Aorta (tissue), 5 donors: ENCODE data around the gene AQP4. TPM values are rescaled to one million over a fixed set of nuclear protein-coding genes. Genes with fewer than 3 reads are reported as not detected.

ENCODE experiments used
- ATAC-seq: fragments of 200-7000 bp; cut with Tn5 transposase; one replicate; pipeline ENCODE4 v1.9.1; 2022; ENCODE audit warnings: moderate library complexity; ENCODE audit not compliant: low FRiP score
- DNase-seq, 2 donors: peaks; one replicate each; pipeline ENCODE4 v3.0.0-alpha.2; 2020
- H3K27ac ChIP-seq, 2 donors: one replicate each; pipeline ENCODE4 v1.5.1; 2013; ENCODE audit warnings: low read length in 2 of 2, mild to moderate bottlenecking in 2 of 2, moderate library complexity in 2 of 2, control low read depth in 1 of 2, inconsistent platforms in 1 of 2, low read depth in 1 of 2
- H3K27me3 ChIP-seq, 2 donors: one replicate each; pipeline ENCODE4 v1.6.1; 2013; ENCODE audit warnings: control low read depth in 1 of 2, low read length in 1 of 2, mild to moderate bottlenecking in 1 of 2, moderate library complexity in 1 of 2; ENCODE audit not compliant: insufficient read depth in 2 of 2, control insufficient read depth in 1 of 2
- H3K36me3 ChIP-seq, 2 donors: one replicate each; pipeline ENCODE4 v1.6.1; 2013; ENCODE audit warnings: control low read depth in 1 of 2, low read length in 1 of 2, mild to moderate bottlenecking in 1 of 2; ENCODE audit not compliant: insufficient read depth in 2 of 2, control insufficient read depth in 1 of 2
- H3K4me1 ChIP-seq, 2 donors: one replicate each; pipeline ENCODE4 v1.6.1; 2013; ENCODE audit warnings: low read length in 2 of 2, control low read depth in 1 of 2, mild to moderate bottlenecking in 1 of 2, moderate library complexity in 1 of 2; ENCODE audit not compliant: insufficient read depth in 2 of 2, control insufficient read depth in 1 of 2
- H3K4me3 ChIP-seq, 2 donors: one replicate each; pipeline ENCODE4 v1.5.1; 2013; ENCODE audit warnings: low read length in 2 of 2, control low read depth in 1 of 2, mild to moderate bottlenecking in 1 of 2
- H3K9me3 ChIP-seq: one replicate; pipeline ENCODE4 v1.6.1; 2013; ENCODE audit warnings: mild to moderate bottlenecking, low read length; ENCODE audit not compliant: control insufficient read depth
- WGBS, 2 donors: extraction: QIAGEN DNeasy Blood & Tissue Kit; methylation state at CpG; one replicate each; pipeline ENCODE4 v1.1.7; 2013; 5-methylcytosine and 5-hydroxymethylcytosine counted together
- intact Hi-C, 2 donors: fragments of 100-400 bp; cut with DNase I; formaldehyde crosslinking; loops; one replicate each; pipeline versions ENCODE4 v1.14.2 to v1.15.0; 2022
- polyA plus RNA-seq, 2 donors: library from polyadenylated mRNA; stranded (reverse); fragments of 200-250 nt; gene quantifications; one replicate each; pipeline ENCODE4 v1.2.3, GENCODE V29; 2013
- total RNA-seq, 2 donors: library from RNA; stranded (reverse); fragmentation: NEBNext Ultra II Directional; extraction: Animal tissue kit (Norgen Biotek cat#: 25700); gene quantifications; one replicate each; pipeline ENCODE4 v1.2.1, GENCODE V29; 2021
- donor health status: healthy with polysubstance abuse.
- donor health status: Bipolar disorder and iron deficiency.
- donor health status: DM: no; HTN: no; CAD: no.
- donor health status: DM: no; HTN: no; CAD: no.
- donor health status: DM: yes; HTN: yes; CAD: no.

AQP4 gene
- total and polyA plus RNA-seq, 4 donors = 0.28 to 0.30 TPM; not detected in 2

DNA sequence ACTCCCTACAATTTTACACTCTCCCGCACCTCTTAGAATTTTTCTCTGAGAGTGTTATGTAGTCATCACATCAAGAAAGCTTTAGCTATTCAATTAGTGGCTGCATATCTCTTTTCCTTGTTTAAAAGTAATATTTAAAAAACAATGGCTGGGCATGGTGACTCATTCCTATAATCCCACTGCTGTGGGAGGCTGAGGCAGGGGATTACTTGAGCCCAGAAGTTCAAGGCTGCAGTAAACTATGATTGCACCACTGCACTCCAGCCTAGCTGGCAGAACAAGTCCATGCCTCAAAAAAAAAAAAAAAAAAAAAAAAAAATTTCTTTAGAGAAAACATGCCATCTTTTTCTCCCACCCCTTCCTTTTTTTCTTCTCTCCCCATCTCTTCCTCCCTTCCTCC lies 44.3 kb downstream of the AQP4 start:
- WGBS, 2 donors = 93 to 94% methylated on average over 1 of the region's 1 CpG
- no peak for DNase-seq

DNA sequence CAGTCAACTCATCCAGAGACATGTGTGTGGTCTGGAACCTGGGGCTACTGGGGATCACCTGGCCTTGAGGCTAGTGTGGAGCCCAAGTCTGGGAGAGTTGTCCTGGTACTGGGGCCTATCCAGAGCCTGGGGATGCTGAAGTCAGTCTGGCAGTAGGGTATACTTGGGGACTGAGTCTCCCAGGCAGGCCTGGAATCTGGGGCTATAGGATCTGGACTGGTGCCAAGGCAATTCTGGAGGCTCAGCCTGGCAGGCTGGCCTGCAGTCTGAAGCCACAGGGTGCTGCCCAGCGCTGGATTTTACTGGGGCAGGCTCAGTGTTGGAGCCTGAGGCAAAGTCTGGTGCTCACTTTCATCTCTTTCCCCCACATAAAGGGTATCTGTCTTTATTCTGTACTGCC lies 46.5 kb downstream of the AQP4 start:
- H3K4me3 ChIP-seq = no peak overlapping the region
- H3K36me3 ChIP-seq = no peaks in the 10 kb centered on the region
- 93 to 100% methylated on average over 1 of the region's 1 CpG for WGBS, 2 donors
- no peaks in the 10 kb centered on the region for H3K9me3 ChIP-seq
- no peak overlapping the region for H3K27ac ChIP-seq
- H3K27me3 ChIP-seq = no peaks in the 10 kb centered on the region
- DNase-seq (no peak), ATAC-seq (no peak)
- peaks cover 0 to 1% of the 10 kb centered on the region in 2 donors for H3K4me1 ChIP-seq
- intact Hi-C loops = no loop called here

More for the DNA sequence above, 44.3 kb downstream of the AQP4 start:
- H3K4me3 ChIP-seq = no peak overlapping the region
- H3K36me3 ChIP-seq = no peaks in the 10 kb centered on the region
- H3K27me3 ChIP-seq = no peaks in the 10 kb centered on the region
- H3K9me3 ChIP-seq = no peaks in the 10 kb centered on the region
- ATAC-seq = no peak
- intact Hi-C loops = no loop called here
- peaks cover 0 to 1% of the 10 kb centered on the region in 2 donors for H3K4me1 ChIP-seq
- H3K27ac ChIP-seq = no peak overlapping the region

DNA sequence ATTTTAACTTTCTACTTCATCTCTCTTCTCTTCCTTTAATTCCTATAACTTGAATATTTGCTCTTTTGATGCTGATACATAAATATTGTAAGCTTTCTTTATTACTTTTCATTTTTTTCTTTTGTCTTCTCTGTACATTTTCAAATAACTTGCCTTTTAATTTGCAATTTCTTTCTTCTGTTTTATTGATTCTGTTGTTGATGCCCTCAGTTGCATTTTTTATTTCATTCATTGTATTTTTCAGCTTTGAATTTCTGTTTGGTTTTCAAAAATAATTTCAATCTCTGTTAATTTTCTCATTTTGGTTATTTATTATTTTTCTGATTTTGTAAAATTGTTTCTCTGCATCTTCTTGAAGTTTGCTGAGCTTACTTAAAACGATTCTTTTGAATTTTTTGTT lies 47.0 kb downstream of the AQP4 start:
- Histone ChIP-seq H3K36me3 (no peaks in the 10 kb centered on the region), H3K4me1 (peaks cover 0 to 1% of the 10 kb centered on the region in 2 donors), H3K27ac (no peak overlapping the region), H3K4me3 (no peak overlapping the region), H3K9me3 (no peaks in the 10 kb centered on the region), H3K27me3 (no peaks in the 10 kb centered on the region)
- 71 to 76% methylated on average over 1 of the region's 1 CpG for WGBS, 2 donors
- no peak for DNase-seq
- ATAC-seq = no peak
- intact Hi-C loops = no loop called here

DNA sequence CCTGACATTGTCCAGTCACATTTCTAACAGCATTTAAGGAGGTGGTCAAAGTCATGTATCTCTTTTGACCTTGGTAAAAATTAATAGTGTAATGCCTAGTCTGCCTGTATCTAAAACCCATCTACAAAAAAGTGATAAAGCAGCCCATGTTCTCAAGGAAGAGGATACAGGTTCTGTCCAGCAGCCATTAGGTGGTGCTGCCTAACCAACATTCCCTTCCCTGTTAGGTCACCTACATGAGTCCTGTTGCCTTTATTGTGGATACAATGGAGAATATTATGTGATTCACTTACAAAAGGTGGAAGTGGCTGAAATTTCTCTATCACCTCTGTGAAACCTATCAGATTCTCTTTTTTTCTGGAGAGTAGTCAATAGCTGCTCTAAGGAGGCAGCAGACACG lies 52.5 kb downstream of the AQP4 start:
- ATAC-seq = no peak
- no peaks in the 10 kb centered on the region for H3K27me3 ChIP-seq
- intact Hi-C loops = no loop called here
- H3K27ac ChIP-seq = no peak overlapping the region
- WGBS, 2 donors = 33 to 49% methylated on average over 1 of the region's 1 CpG
- no peak for DNase-seq
- H3K4me1 ChIP-seq = no peaks in the 10 kb centered on the region
- no peaks in the 10 kb centered on the region for H3K36me3 ChIP-seq
- no peaks in the 10 kb centered on the region for H3K9me3 ChIP-seq
- H3K4me3 ChIP-seq = no peak overlapping the region

DNA sequence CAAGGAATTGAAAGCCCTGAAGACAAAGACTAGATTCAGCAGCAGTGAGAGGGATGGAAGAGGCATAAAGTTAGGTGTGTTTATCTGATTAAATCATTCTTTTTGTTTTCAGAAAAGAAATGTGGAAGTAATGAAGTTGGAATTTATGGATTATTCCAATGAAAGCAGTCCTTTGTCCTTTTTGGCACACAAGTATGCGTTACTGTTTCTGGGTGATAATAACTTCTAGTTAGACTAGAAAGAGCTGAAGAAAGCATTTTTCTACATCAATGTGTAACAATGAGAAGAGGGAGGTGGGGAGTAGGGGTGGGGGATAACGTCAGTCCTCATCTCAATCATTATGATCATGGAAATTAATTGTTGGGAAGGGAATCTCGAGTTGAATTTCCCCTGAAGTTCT lies 53.0 kb downstream of the AQP4 start:
- Histone ChIP-seq H3K27ac (no peak overlapping the region), H3K4me1 (no peaks in the 10 kb centered on the region), H3K4me3 (no peak overlapping the region), H3K27me3 (no peaks in the 10 kb centered on the region), H3K36me3 (no peaks in the 10 kb centered on the region), H3K9me3 (no peaks in the 10 kb centered on the region)
- 71 to 77% methylated on average over 3 of the region's 3 CpGs for WGBS, 2 donors
- DNase-seq = no peak
- no peak for ATAC-seq
- intact Hi-C loops = no loop called here

DNA sequence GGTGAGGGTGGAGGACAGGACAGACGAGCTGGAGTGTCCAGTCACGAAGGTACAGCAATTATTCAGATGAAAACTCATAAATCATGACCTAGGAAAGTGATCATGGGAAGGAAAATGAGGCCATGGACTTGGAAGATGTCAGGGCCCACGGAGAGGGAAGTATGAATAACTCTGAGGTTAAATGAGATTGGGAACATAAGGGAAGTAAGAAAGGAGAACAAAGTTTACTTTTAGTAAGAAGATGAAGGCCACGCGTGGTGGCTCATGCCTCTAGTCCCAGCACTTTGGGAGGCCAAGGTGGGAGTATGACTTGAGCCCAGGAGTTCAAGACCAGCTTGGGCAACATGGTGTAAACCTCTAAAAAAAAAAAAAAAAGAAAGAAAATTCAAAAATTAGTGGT lies 56.2 kb downstream of the AQP4 start:
- H3K27ac ChIP-seq = no peak overlapping the region
- no peaks in the 10 kb centered on the region for H3K9me3 ChIP-seq
- ATAC-seq (no peak), DNase-seq (no peak)
- H3K4me3 ChIP-seq = no peak overlapping the region
- H3K4me1 ChIP-seq = no peaks in the 10 kb centered on the region
- WGBS, 2 donors = 83 to 85% methylated on average over 5 of the region's 5 CpGs
- intact Hi-C loops = no loop called here
- H3K36me3 ChIP-seq = no peaks in the 10 kb centered on the region
- no peaks in the 10 kb centered on the region for H3K27me3 ChIP-seq

DNA sequence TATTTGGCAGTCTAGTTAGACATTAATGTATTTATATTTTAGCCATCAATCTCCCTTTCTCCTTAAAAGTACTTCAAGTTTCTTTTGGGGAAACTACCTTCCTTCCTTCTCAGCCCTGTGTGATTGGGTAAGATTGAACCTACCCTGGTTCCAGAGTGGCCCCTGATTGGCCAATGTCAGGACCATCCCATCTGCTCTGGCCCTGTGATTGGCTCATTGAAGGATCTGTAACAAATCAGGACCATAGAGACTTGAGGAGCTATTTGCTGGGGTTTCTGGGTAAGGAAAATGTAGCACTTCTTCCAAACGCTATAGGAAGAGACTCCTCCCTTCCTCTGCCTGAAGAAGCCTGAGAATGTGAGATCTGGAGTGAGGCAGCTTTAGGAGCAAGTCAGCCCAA lies 59.3 kb downstream of the AQP4 start:
- H3K9me3 ChIP-seq = no peaks in the 10 kb centered on the region
- 45 to 56% methylated on average over 1 of the region's 1 CpG for WGBS, 2 donors
- no peak overlapping the region for H3K4me3 ChIP-seq
- intact Hi-C loops = no loop called here
- H3K27me3 ChIP-seq = no peaks in the 10 kb centered on the region
- no peak overlapping the region for H3K27ac ChIP-seq
- DNase-seq = no peak
- no peaks in the 10 kb centered on the region for H3K4me1 ChIP-seq
- H3K36me3 ChIP-seq = no peaks in the 10 kb centered on the region
- ATAC-seq = no peak

DNA sequence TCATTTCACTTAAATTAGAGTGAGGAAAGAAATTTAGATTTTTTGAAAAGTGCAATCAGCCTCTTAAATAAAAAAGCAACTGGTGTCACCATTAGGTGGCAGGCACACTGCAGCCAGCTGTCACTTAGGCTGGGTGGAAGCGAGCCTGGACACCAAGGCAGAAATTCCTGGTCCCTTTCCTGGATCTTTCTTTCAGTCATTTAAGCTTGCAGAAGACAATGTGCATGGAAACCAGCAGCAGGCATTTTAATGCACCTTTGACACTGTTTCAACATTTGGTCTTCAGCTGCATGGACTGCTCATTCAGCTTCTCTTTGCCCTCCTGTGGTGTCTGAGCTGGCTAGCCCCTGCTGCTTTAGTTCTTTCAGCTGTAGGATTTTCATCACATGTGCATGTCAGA lies 61.0 kb downstream of the AQP4 start:
- no peak overlapping the region for H3K4me3 ChIP-seq
- WGBS, 2 donors = 15 to 16% methylated on average over 1 of the region's 1 CpG
- ATAC-seq (no peak), DNase-seq (no peak)
- no peaks in the 10 kb centered on the region for H3K36me3 ChIP-seq
- H3K4me1 ChIP-seq = no peaks in the 10 kb centered on the region
- H3K27ac ChIP-seq = no peak overlapping the region
- intact Hi-C loops = no loop called here
- H3K27me3 ChIP-seq = no peaks in the 10 kb centered on the region
- H3K9me3 ChIP-seq = no peaks in the 10 kb centered on the region

DNA sequence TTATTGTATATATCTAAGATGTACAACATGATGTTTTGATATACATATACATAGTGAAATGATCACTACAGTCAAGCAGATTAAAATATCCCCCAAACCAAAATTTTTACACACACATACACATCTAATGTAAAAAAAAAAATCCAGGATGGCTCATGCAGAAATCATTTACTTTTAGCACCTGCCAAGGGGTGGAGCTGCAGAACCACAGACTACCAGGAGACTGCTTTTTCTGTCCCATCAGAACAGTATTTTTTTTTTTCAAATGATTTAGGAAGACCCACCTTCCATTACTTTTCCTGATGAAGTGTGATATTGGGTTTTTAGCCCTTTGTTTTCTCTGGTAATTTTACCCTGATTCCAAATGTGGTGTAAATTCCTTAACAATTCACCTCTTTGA lies 61.9 kb downstream of the AQP4 start:
- Histone ChIP-seq H3K27ac (no peak overlapping the region), H3K27me3 (no peaks in the 10 kb centered on the region), H3K36me3 (no peaks in the 10 kb centered on the region), H3K4me1 (no peaks in the 10 kb centered on the region), H3K9me3 (no peaks in the 10 kb centered on the region), H3K4me3 (no peak overlapping the region)
- intact Hi-C loops = no loop called here
- DNase-seq = no peak
- ATAC-seq = no peak
